ENCODE measurements around the gene APPBP2.
A peak's percentile ranks its signal among the peaks of the same experiment; 100 is the strongest.
"Not testable (repeated sequence)": the region's sequence is repeated elsewhere in the genome, so short reads cannot be mapped to it uniquely, and the experiment has no call there.

APPBP2 gene

GRCh38 chr17:60524463-60525327, 1.3 kb downstream of the APPBP2 start:
- DNase-seq (ENCODE audit: low read depth in 2 of 2): peak; percentile 24 to 32
- peak overlapping the region; percentile 98 to 99 for H3K4me3 ChIP-seq (replicated peaks in 1 of 2; ENCODE audit: low read depth in 2 of 2, low read length in 2 of 2)
- no peak for TF ChIP-seq CTCF (IDR thresholded peaks at IDR 0.05; ENCODE audit: low read depth, low read length)

GRCh38 chr17:60523822-60524221, 2.2 kb downstream of the APPBP2 start:
- H3K4me3 ChIP-seq (replicated peaks in 1 of 2; ENCODE audit: low read depth in 2 of 2, low read length in 2 of 2): peak overlapping the region; percentile 98 to 99
- no peak for TF ChIP-seq CTCF (IDR thresholded peaks at IDR 0.05; ENCODE audit: low read depth, low read length)
- DNase-seq (ENCODE audit: low read depth in 2 of 2): no peak

GRCh38 chr17:60522889-60523626, 3.0 kb downstream of the APPBP2 start:
- DNase-seq (ENCODE audit: low read depth in 2 of 2): no peak
- H3K4me3 ChIP-seq (replicated peaks in 1 of 2; ENCODE audit: low read depth in 2 of 2, low read length in 2 of 2): no peak overlapping the region
- TF ChIP-seq CTCF (IDR thresholded peaks at IDR 0.05; ENCODE audit: low read depth, low read length): no peak

- H3K4me3 ChIP-seq (replicated peaks in 1 of 2; ENCODE audit: low read depth in 2 of 2, low read length in 2 of 2): no peak overlapping the region
- no peak for DNase-seq (ENCODE audit: low read depth in 2 of 2)
- no peak for TF ChIP-seq CTCF (IDR thresholded peaks at IDR 0.05; ENCODE audit: low read depth, low read length)
Observed at GRCh38 chr17:60519795-60520194, 6.2 kb downstream of the APPBP2 start.

- H3K4me3 ChIP-seq (replicated peaks in 1 of 2; ENCODE audit: low read depth in 2 of 2, low read length in 2 of 2); DNase-seq (ENCODE audit: low read depth in 2 of 2): not testable (repeated sequence)
Observed at GRCh38 chr17:60515683-60516082, 10.4 kb downstream of the APPBP2 start.

GRCh38 chr17:60515199-60515598, 10.8 kb downstream of the APPBP2 start:
- not testable (repeated sequence) for DNase-seq (ENCODE audit: low read depth in 2 of 2); H3K4me3 ChIP-seq (replicated peaks in 1 of 2; ENCODE audit: low read depth in 2 of 2, low read length in 2 of 2)

GRCh38 chr17:60514500-60514899, 11.5 kb downstream of the APPBP2 start:
- no peak overlapping the region for H3K4me3 ChIP-seq (replicated peaks in 1 of 2; ENCODE audit: low read depth in 2 of 2, low read length in 2 of 2)
- DNase-seq (ENCODE audit: low read depth in 2 of 2): no peak

More at GRCh38 chr17:60514500-60514899, 11.5 kb downstream of the APPBP2 start:
- no peak for TF ChIP-seq CTCF (IDR thresholded peaks at IDR 0.05; ENCODE audit: low read depth, low read length)
